ENCODE results near the gene ZNF155. TPM values are rescaled to one million over a fixed set of nuclear protein-coding genes. Genes with fewer than 3 reads are reported as not detected.

The ZNF155 gene
- total and polyA plus RNA-seq, 7 donors, result 1.8 to 8.2 (median 5.5) TPM

DNA sequence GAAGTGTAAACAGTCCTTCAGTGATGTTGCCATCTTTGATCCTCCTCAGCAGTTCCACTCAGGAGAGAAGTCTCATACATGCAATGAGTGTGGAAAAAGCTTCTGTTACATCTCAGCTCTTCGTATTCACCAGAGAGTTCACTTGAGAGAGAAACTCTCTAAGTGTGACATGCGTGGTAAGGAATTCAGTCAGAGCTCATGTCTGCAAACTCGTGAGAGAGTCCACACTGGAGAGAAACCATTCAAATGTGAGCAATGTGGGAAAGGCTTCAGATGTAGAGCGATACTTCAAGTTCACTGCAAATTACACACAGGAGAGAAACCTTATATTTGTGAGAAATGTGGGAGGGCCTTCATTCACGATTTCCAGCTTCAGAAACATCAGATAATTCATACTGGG is 26.5 kb downstream of the ZNF155 start:
- Histone ChIP-seq H3K4me1 (no peaks in the 10 kb centered on the region), H3K36me3 (peaks cover 39 to 68% (median 58%) of the 10 kb centered on the region in 4 donors), H3K9me3 (peaks cover 19 to 64% (median 45%) of the 10 kb centered on the region in 4 donors), H3K27ac (no peak overlapping the region), H3K4me3 (no peak overlapping the region), H3K27me3 (no peaks in the 10 kb centered on the region)
- TF ChIP-seq, protein P1, sequence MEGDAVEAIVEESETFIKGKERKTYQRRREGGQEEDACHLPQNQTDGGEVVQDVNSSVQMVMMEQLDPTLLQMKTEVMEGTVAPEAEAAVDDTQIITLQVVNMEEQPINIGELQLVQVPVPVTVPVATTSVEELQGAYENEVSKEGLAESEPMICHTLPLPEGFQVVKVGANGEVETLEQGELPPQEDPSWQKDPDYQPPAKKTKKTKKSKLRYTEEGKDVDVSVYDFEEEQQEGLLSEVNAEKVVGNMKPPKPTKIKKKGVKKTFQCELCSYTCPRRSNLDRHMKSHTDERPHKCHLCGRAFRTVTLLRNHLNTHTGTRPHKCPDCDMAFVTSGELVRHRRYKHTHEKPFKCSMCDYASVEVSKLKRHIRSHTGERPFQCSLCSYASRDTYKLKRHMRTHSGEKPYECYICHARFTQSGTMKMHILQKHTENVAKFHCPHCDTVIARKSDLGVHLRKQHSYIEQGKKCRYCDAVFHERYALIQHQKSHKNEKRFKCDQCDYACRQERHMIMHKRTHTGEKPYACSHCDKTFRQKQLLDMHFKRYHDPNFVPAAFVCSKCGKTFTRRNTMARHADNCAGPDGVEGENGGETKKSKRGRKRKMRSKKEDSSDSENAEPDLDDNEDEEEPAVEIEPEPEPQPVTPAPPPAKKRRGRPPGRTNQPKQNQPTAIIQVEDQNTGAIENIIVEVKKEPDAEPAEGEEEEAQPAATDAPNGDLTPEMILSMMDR (IDR thresholded peaks at IDR 0.05), result no peak
- TF ChIP-seq POLR2A (IDR thresholded peaks at IDR 0.05) (no peak), POLR2AphosphoS5 (IDR thresholded peaks at IDR 0.05) (no peak), EP300 (IDR thresholded peaks at IDR 0.05) (no peak)
- intact Hi-C loops (cut with DNase I), result no loop called here
- 95 to 96% methylated on average over 5 of the region's 5 CpGs for WGBS, 2 donors
- DNase-seq, result no peak

DNA sequence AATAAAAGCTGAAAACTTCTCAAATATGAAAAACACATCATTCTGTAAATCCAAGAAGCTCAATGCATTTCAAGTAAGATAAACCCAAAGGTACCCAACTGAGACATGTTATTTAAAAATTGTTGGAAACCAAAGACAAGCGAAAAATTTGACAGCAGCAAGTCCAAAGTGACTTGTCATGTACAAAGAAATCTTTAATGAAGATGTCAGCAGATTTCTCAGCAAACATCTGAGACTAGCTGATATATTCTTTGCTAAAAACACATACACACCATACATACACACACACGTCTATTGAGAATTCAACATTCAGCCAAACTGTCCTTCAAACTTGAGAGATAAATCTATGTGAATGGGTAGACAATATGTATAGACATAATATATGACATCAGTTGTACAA is 35.5 kb downstream of the ZNF155 start:
- TF ChIP-seq EP300 (IDR thresholded peaks at IDR 0.05) (no peak), POLR2A (IDR thresholded peaks at IDR 0.05) (no peak), POLR2AphosphoS5 (IDR thresholded peaks at IDR 0.05) (no peak)
- TF ChIP-seq, protein P1 (IDR thresholded peaks at IDR 0.05), result no peak
- peaks cover 0 to 17% (median under 1%) of the 10 kb centered on the region in 4 donors for H3K9me3 ChIP-seq
- no peaks in the 10 kb centered on the region for H3K36me3 ChIP-seq
- no peak overlapping the region for H3K27ac ChIP-seq
- DNase-seq, result no peak
- no peaks in the 10 kb centered on the region for H3K27me3 ChIP-seq
- H3K4me1 ChIP-seq, result no peaks in the 10 kb centered on the region
- no peak overlapping the region for H3K4me3 ChIP-seq
- intact Hi-C loops (cut with DNase I), result no loop called here
- WGBS, 2 donors, result 40 to 59% methylated on average over 2 of the region's 2 CpGs

DNA sequence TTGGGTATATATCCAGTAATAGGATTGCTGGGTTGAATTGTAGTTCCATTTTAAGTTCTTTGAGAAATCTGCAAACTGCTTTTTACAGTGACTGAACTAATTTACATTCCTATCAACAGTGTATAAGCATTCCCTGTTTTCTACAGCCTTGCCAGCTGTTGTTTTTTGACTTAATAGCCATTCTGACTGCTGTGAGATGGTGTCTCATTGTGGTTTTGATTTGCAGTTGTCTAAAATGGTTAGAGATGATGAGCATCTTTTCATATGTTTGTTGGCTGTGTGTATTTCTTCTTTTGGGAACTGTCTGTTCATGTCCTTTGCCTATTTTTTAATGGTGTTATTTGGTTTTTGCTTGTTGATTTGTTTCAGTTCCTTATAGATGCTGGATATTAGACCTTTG is 37.2 kb downstream of the ZNF155 start:
- no peak for DNase-seq
- Histone ChIP-seq H3K36me3 (no peaks in the 10 kb centered on the region), H3K4me1 (peaks cover 0 to 10% (median 6%) of the 10 kb centered on the region in 4 donors), H3K27ac (no peak overlapping the region), H3K4me3 (no peak overlapping the region), H3K27me3 (no peaks in the 10 kb centered on the region), H3K9me3 (peaks cover 0 to 9% (median 0%) of the 10 kb centered on the region in 4 donors)
- TF ChIP-seq, protein P1 (IDR thresholded peaks at IDR 0.05), result no peak
- TF ChIP-seq POLR2AphosphoS5 (IDR thresholded peaks at IDR 0.05) (no peak), EP300 (IDR thresholded peaks at IDR 0.05) (no peak), POLR2A (IDR thresholded peaks at IDR 0.05) (no peak)
- intact Hi-C loops (cut with DNase I), result no loop called here

DNA sequence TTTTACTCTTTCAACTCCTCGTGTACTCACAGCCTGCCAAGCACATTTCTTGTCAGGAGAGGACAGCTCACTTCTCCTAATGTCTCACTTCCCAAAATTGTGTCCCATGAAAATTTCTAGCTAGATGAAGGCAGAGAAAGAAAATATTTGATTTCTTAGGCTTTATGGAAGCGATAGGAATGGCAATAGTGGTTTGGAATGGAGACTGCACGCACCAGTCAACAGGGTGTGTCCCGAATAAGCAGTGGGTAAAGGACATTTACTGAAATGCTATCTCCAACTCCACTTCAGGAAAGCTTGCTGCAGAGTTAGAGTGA is 40.9 kb downstream of the ZNF155 start:
- intact Hi-C loops (cut with DNase I), result no loop called here
- peaks cover 17 to 33% (median 29%) of the 10 kb centered on the region in 4 donors for H3K36me3 ChIP-seq
- peak overlapping the region; percentile 60 to 76 (median 69) for H3K4me3 ChIP-seq
- no peak for TF ChIP-seq POLR2A (IDR thresholded peaks at IDR 0.05)
- TF ChIP-seq POLR2AphosphoS5 (IDR thresholded peaks at IDR 0.05), result no peak
- TF ChIP-seq EP300 (IDR thresholded peaks at IDR 0.05), result no peak
- TF ChIP-seq, protein P1 (IDR thresholded peaks at IDR 0.05), result no peak
- H3K4me1 ChIP-seq, result peaks cover 0 to 11% (median 7%) of the 10 kb centered on the region in 4 donors
- no peak for DNase-seq
- H3K9me3 ChIP-seq, result peaks cover 0 to 12% (median 4%) of the 10 kb centered on the region in 4 donors
- 45% methylated on average over 4 of the region's 4 CpGs for WGBS, 2 donors
- peak overlapping the region; percentile 50 to 69 (median 56) for H3K27ac ChIP-seq
- H3K27me3 ChIP-seq, result no peaks in the 10 kb centered on the region

Data from sigmoid colon (tissue), 7 donors.